Panc1 (cell line): Measurements from ENCODE around the gene CCDC57. TPM values are rescaled to one million over a fixed set of nuclear protein-coding genes. Genes with fewer than 3 reads are reported as not detected.
A peak's percentile ranks its signal among the peaks of the same experiment; 100 is the strongest.

ENCODE experiments used
- ATAC-seq: fragments of 200-7000 bp; cut with Tn5 transposase; 2 replicates; pipeline ENCODE4 v1.9.1; 2020; ENCODE audit warnings: mild to moderate bottlenecking, moderate library complexity
- BruUV-seq: library from RNA; stranded (reverse); fragments of 400-500 nt; replicated peaks from 2 replicates; lab custom pipeline; 2021; lab: Mats Ljungman, UMichigan
- CTCF ChIA-PET: fragments of 300-600 bp; sonication (Branson Sonifier 250); formaldehyde crosslinking; loops from one replicate; lab custom pipeline; 2022; ENCODE audit warnings: antibody characterized with exemption; lab: Charles Lee
- POLR2A ChIA-PET: fragments of 300-600 bp; sonication (Branson Sonifier 250); formaldehyde crosslinking; loops from one replicate; lab custom pipeline; 2022; ENCODE audit warnings: antibody characterized with exemption; lab: Charles Lee
- DNase-seq: peaks from one replicate; pipeline ENCODE4 v3.0.0-alpha.2; 2010; ENCODE audit warnings: low read depth, low spot score
- H3K27ac ChIP-seq: 2 replicates; pipeline ENCODE4 v1.5.1; 2011; ENCODE audit warnings: mild to moderate bottlenecking, low read length, inconsistent platforms
- H3K27me3 ChIP-seq: fragments of 200-500 bp; sonication (Bioruptor generic); 2 replicates; pipeline ENCODE4 v1.6.0; 2014; ENCODE audit warnings: low read length, inconsistent platforms; ENCODE audit not compliant: control insufficient read depth, insufficient read depth
- H3K36me3 ChIP-seq: fragments of 200-500 bp; sonication (Bioruptor generic); 2 replicates; pipeline ENCODE4 v1.5.1; 2014; ENCODE audit warnings: inconsistent platforms, mild to moderate bottlenecking, low read length, moderate library complexity; ENCODE audit not compliant: control insufficient read depth, insufficient read depth
- H3K4me1 ChIP-seq: 2 replicates; pipeline ENCODE4 v1.5.1; 2011; ENCODE audit warnings: inconsistent platforms, mild to moderate bottlenecking, low read length, moderate library complexity; ENCODE audit not compliant: control insufficient read depth, insufficient read depth
- H3K4me3 ChIP-seq, 2 experiments: 2 replicates each; pipeline ENCODE4 v1.5.1; 2011 to 2012; ENCODE audit warnings: low read depth in 2 of 2, low read length in 2 of 2, mild to moderate bottlenecking in 2 of 2, inconsistent platforms in 1 of 2, moderate library complexity in 1 of 2
- H3K9me3 ChIP-seq: fragments of 200-500 bp; sonication (Bioruptor generic); 2 replicates; pipeline ENCODE4 v1.5.1; 2014; ENCODE audit warnings: low read depth, mild to moderate bottlenecking, inconsistent platforms, low read length, moderate library complexity; ENCODE audit not compliant: control insufficient read depth, insufficient read depth
- CTCF ChIP-seq: fragments of 450-650 bp; IDR thresholded peaks from 2 replicates; pipeline ENCODE4 v1.5.1; 2017; ENCODE audit warnings: mild to moderate bottlenecking
- POLR2AphosphoS5 ChIP-seq: IDR thresholded peaks from 2 replicates; pipeline ENCODE4 v1.6.1; 2012; ENCODE audit warnings: mild to moderate bottlenecking, low read depth, low read length, moderate library complexity
- REST ChIP-seq, 2 experiments: IDR thresholded peaks; 2 replicates each; pipeline ENCODE4 v1.6.1; 2011 to 2012; ENCODE audit warnings: low read depth in 2 of 2, control low read depth in 1 of 2, low read length in 1 of 2, mild to moderate bottlenecking in 1 of 2, moderate library complexity in 1 of 2; ENCODE audit not compliant: insufficient read depth in 1 of 2
- SIN3A ChIP-seq: IDR thresholded peaks from 2 replicates; pipeline ENCODE4 v1.6.1; 2012; ENCODE audit warnings: low read depth, mild to moderate bottlenecking, low read length, moderate library complexity, borderline replicate concordance; ENCODE audit not compliant: insufficient read depth
- TCF7L2 ChIP-seq: IDR thresholded peaks from 2 replicates; pipeline ENCODE4 v1.6.1; 2011; ENCODE audit warnings: mild to moderate bottlenecking, low read depth, low read length, inconsistent platforms
- in situ Hi-C: cut with HindIII; loops from 2 replicates; pipeline ENCODE4 v1.10.0; 2016; ENCODE audit warnings: low sequenced_read_pairs, low pct_unique_long_range_greater_than_20kb
- intact Hi-C: fragments of 100-400 bp; cut with micrococcal nuclease; formaldehyde crosslinking; loops from one replicate; pipeline ENCODE4 v1.10.0; 2022; ENCODE audit not compliant: unreplicated experiment
- total RNA-seq: library from RNA; stranded (reverse); gene quantifications from one replicate; pipeline ENCODE4 v1.2.1, GENCODE V29; 2021; ENCODE audit not compliant: unreplicated experiment

CCDC57 gene
- total RNA-seq, 1 experiment from 2014 or later, result 63.6 TPM

GRCh38 chr17:82076785-82077591 is 135.7 kb downstream of the CCDC57 start:
- no peaks in the 10 kb centered on the region for H3K27me3 ChIP-seq
- H3K9me3 ChIP-seq, result no peaks in the 10 kb centered on the region
- H3K4me1 ChIP-seq, result peaks cover 25% of the 10 kb centered on the region
- POLR2A ChIA-PET, result interaction anchor here (0.6 kb wide), 1 partner anchor 16 kb away, joined by 6 read pairs; no protein-coding TSS in a partner anchor
- peak overlapping the region; percentile 70 for H3K27ac ChIP-seq
- DNase-seq (no peak), ATAC-seq (peak; percentile 74)
- CTCF ChIA-PET, result interaction anchor here (0.5 to 0.6 kb wide), 2 partner anchors 47 to 59 kb away, joined by 3 to 4 read pairs; no protein-coding TSS in a partner anchor
- H3K4me3 ChIP-seq, result no peak overlapping the region
- TF ChIP-seq SIN3A (no peak; the same call in 1 of the 2 replicates), POLR2AphosphoS5 (peak; percentile 87), REST (IDR thresholded peaks at IDR 0.05; ENCODE audit: insufficient read depth in 1 of 2, low read depth in 2 of 2, low read length in 1 of 2) (0 out of 4 replicates have a peak, but pooled peaks of 1 of the 2 experiments have one; percentile 7), TCF7L2 (no peak), CTCF (no peak)
- in situ Hi-C loops, result no loop called here
- no peaks in the 10 kb centered on the region; the same call in 1 of the 2 replicates for H3K36me3 ChIP-seq
- intact Hi-C loops, result no loop called here
- BruUV-seq, result no TSS peak

- H3K36me3 ChIP-seq, result no peaks in the 10 kb centered on the region; the same call in 1 of the 2 replicates
- peak overlapping the region; percentile 70 for H3K27ac ChIP-seq
- no peak overlapping the region for H3K4me3 ChIP-seq
- H3K4me1 ChIP-seq, result peaks cover 25% of the 10 kb centered on the region
- BruUV-seq, result no TSS peak
- ChIA-PET CTCF (interaction anchor here (0.5 kb wide), 1 partner anchor 60 kb away, joined by 3 read pairs; no protein-coding TSS in a partner anchor), POLR2A (interaction anchor here (0.6 kb wide), 1 partner anchor 182 kb away, joined by 3 read pairs; no protein-coding TSS in a partner anchor)
- intact Hi-C loops (no loop called here), in situ Hi-C loops (no loop called here)
- H3K27me3 ChIP-seq, result no peaks in the 10 kb centered on the region
- ATAC-seq (peak; percentile 26), DNase-seq (no peak)
- no peaks in the 10 kb centered on the region for H3K9me3 ChIP-seq
- TF ChIP-seq REST (IDR thresholded peaks at IDR 0.05; ENCODE audit: insufficient read depth in 1 of 2, low read depth in 2 of 2, low read length in 1 of 2) (no peak), CTCF (no peak), SIN3A (0 out of 2 replicates have a peak, but pooled peaks have one; percentile 33), TCF7L2 (no peak), POLR2AphosphoS5 (peak; percentile 84)
These were observed 136.4 kb downstream of the CCDC57 start for GRCh38 chr17:82076018-82076784.
